OCI-LY7 (cell line): ENCODE measurements around the gene GNAQ.

Experiments used
- EZH2phosphoT487 ChIP-seq: fragments of 200-600 bp; sonication (generic); IDR thresholded peaks from 2 replicates; pipeline ENCODE4 v1.6.1; 2018; ENCODE audit warnings: low read depth, borderline replicate concordance, mild to moderate bottlenecking, mixed run types, antibody characterized with exemption, low read length, moderate library complexity, mixed read lengths
- TF ChIP-seq, protein P1 (sequence below): fragments of 200-600 bp; sonication (generic); conservative IDR thresholded peaks from 2 replicates; pipeline ENCODE4 v1.5.1; 2014; ENCODE audit warnings: mild to moderate bottlenecking, antibody characterized with exemption, low read length, moderate library complexity, mixed read lengths

- TF ChIP-seq, protein P1, sequence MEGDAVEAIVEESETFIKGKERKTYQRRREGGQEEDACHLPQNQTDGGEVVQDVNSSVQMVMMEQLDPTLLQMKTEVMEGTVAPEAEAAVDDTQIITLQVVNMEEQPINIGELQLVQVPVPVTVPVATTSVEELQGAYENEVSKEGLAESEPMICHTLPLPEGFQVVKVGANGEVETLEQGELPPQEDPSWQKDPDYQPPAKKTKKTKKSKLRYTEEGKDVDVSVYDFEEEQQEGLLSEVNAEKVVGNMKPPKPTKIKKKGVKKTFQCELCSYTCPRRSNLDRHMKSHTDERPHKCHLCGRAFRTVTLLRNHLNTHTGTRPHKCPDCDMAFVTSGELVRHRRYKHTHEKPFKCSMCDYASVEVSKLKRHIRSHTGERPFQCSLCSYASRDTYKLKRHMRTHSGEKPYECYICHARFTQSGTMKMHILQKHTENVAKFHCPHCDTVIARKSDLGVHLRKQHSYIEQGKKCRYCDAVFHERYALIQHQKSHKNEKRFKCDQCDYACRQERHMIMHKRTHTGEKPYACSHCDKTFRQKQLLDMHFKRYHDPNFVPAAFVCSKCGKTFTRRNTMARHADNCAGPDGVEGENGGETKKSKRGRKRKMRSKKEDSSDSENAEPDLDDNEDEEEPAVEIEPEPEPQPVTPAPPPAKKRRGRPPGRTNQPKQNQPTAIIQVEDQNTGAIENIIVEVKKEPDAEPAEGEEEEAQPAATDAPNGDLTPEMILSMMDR: no peak
- TF ChIP-seq EZH2phosphoT487: no peak
These were observed 158.7 kb downstream of the GNAQ start for GRCh38 chr9:77872863-77873262.
